K562 (cell line): ENCODE measurements around the gene KCNC3. TPM values are rescaled to one million over a fixed set of nuclear protein-coding genes. Genes with fewer than 3 reads are reported as not detected.

Experiments used
- ATAC-seq: fragments of 200-7000 bp; cut with Tn5 transposase; 3 replicates; pipeline ENCODE4 v1.9.1; 2020; ENCODE audit warnings: moderate library complexity
- BruUV-seq: library from RNA; stranded (reverse); fragments of 400-500 nt; replicated peaks from 2 replicates; lab custom pipeline; 2021; lab: Mats Ljungman, UMichigan
- CTCF ChIA-PET: fragments of 300-600 bp; formaldehyde crosslinking; extraction: SDS; loops from one replicate; lab custom pipeline; 2021; ENCODE audit warnings: low intra/inter-chr PET ratio; lab: Yijun Ruan, JAX
- POLR2A ChIA-PET: fragments of 300-600, 350-650 bp; sonication (Branson Sonifier 250); formaldehyde crosslinking; extraction: SDS; loops from one replicate; lab custom pipeline; 2021; ENCODE audit warnings: antibody characterized with exemption, inconsistent platforms; lab: Yijun Ruan, JAX
- DNase-seq, 4 experiments: peaks; one replicate each; pipeline versions ENCODE4 v3.0.0 to v3.0.0-alpha.2; 2011 to 2018; ENCODE audit warnings: low spot score in 3 of 4, mixed read lengths in 3 of 4; ENCODE audit errors: extremely low read depth in 1 of 4
- FAIRE-seq: peaks from 2 replicates; lab custom pipeline; 2011; peaks lifted over from hg19 to GRCh38; lab: Jason Lieb, UNC
- H2AFZ ChIP-seq: 2 replicates; pipeline ENCODE4 v1.6.0; 2011; ENCODE audit warnings: low read depth, low read length, control low read depth, inconsistent platforms
- H3K27ac ChIP-seq: fragments of 200-600 bp; 3 replicates; pipeline ENCODE4 v1.8.0; 2011; ENCODE audit warnings: low read depth, mild to moderate bottlenecking, control low read depth, inconsistent platforms, low read length, moderate library complexity, mixed read lengths; ENCODE audit errors: extremely low read depth
- H3K27me3 ChIP-seq, 2 experiments: fragments of 300-600 bp in 1 of 2; 2 replicates in 1 of 2; 3 replicates in 1 of 2; pipeline versions ENCODE4 v1.6.0 to v1.8.0; 2011; ENCODE audit warnings: inconsistent platforms in 2 of 2, low read length in 2 of 2, mild to moderate bottlenecking in 1 of 2, mixed read lengths in 1 of 2, moderate library complexity in 1 of 2; ENCODE audit not compliant: control insufficient read depth in 2 of 2, insufficient read depth in 2 of 2
- H3K36me3 ChIP-seq: fragments of 300-600 bp; 3 replicates; pipeline ENCODE4 v1.8.0; 2011; ENCODE audit warnings: mild to moderate bottlenecking, low read length, inconsistent platforms; ENCODE audit not compliant: control insufficient read depth, insufficient read depth
- H3K4me1 ChIP-seq, 2 experiments: fragments of 200-600 bp in 1 of 2; replicated peaks in 1 of 2; 2 replicates in 1 of 2; 3 replicates in 1 of 2; pipeline versions ENCODE4 v1.5.1 to v1.8.0; 2011; ENCODE audit warnings: inconsistent platforms in 2 of 2, low read length in 2 of 2, mild to moderate bottlenecking in 1 of 2, mixed read lengths in 1 of 2, moderate library complexity in 1 of 2; ENCODE audit not compliant: control insufficient read depth in 2 of 2, insufficient read depth in 2 of 2
- H3K4me2 ChIP-seq: 2 replicates; pipeline ENCODE4 v1.6.1; 2011; ENCODE audit warnings: low read length, control low read depth, inconsistent platforms, mixed read lengths; ENCODE audit not compliant: insufficient read depth
- H3K4me3 ChIP-seq: fragments of 200-600 bp; sonication (generic), shearing (Covaris generic); 2 replicates; pipeline ENCODE4 v1.5.1; 2016; ENCODE audit warnings: control low read depth, inconsistent platforms
- H3K79me2 ChIP-seq: fragments of 200-600 bp; 3 replicates; pipeline ENCODE4 v1.8.0; 2011; ENCODE audit warnings: low read length, inconsistent platforms; ENCODE audit not compliant: control insufficient read depth, insufficient read depth
- H3K9ac ChIP-seq, 2 experiments: 2 replicates each; pipeline versions ENCODE4 v1.6.0 to v1.6.1; 2011; ENCODE audit warnings: low read depth in 2 of 2, low read length in 2 of 2, control low read depth in 1 of 2, inconsistent platforms in 1 of 2, mild to moderate bottlenecking in 1 of 2, mixed read lengths in 1 of 2; ENCODE audit not compliant: insufficient read depth in 1 of 2
- H3K9me1 ChIP-seq: one replicate; pipeline ENCODE4 v1.6.0; 2011; ENCODE audit warnings: inconsistent platforms, mild to moderate bottlenecking, low read length, moderate library complexity; ENCODE audit not compliant: control insufficient read depth, insufficient read depth
- H3K9me3 ChIP-seq: replicated peaks from 2 replicates; pipeline ENCODE4 v1.5.1; 2011; ENCODE audit warnings: low read depth, low read length, inconsistent platforms; ENCODE audit not compliant: control insufficient read depth, insufficient read depth
- H4K20me1 ChIP-seq: replicated peaks from 2 replicates; pipeline ENCODE4 v1.6.1; 2011; ENCODE audit warnings: low read length, inconsistent platforms, mixed read lengths; ENCODE audit not compliant: control insufficient read depth, insufficient read depth
- BRD4 ChIP-seq: fragments of 200-600 bp; sonication (generic); IDR thresholded peaks from 2 replicates; pipeline ENCODE4 v1.6.1; 2017; ENCODE audit warnings: inconsistent platforms
- ELK1 ChIP-seq: sonication (generic); formaldehyde crosslinking; IDR thresholded peaks from 2 replicates; pipeline ENCODE4 v1.8.1; 2022; ENCODE audit warnings: missing genetic modification reagents
- SRSF9 ChIP-seq: fragments of 200-400 bp; formaldehyde crosslinking; IDR thresholded peaks from 2 replicates; pipeline ENCODE4 v1.6.1; 2017; ENCODE audit warnings: low read depth, low read length, borderline replicate concordance
- WHSC1 ChIP-seq: IDR thresholded peaks from one replicate; pipeline ENCODE4 v1.6.1; 2012; ENCODE audit warnings: low read length, control low read depth, inconsistent platforms
- ZBTB8A ChIP-seq: fragments of 450-650 bp; IDR thresholded peaks from 2 replicates; pipeline ENCODE4 v1.6.1; 2018; ENCODE audit warnings: mild to moderate bottlenecking, moderate library complexity; ENCODE audit not compliant: partially characterized antibody
- WGBS: fragments of 100-300 bp; shearing (Covaris generic); methylation state at CpG from one replicate; pipeline ENCODE4 v1.1.6; 2016; ENCODE audit warnings: low coverage, mixed read lengths; ENCODE audit not compliant: insufficient coverage; ENCODE audit errors: missing lambda C conversion rate; 5-methylcytosine and 5-hydroxymethylcytosine counted together
- in situ Hi-C: fragments of 300-500 bp; cut with MboI; formaldehyde crosslinking; loops from 4 replicates; pipeline ENCODE4 v1.15.0; 2018; ENCODE audit warnings: inconsistent platforms, mixed read lengths
- intact Hi-C: fragments of 100-400 bp; cut with micrococcal nuclease; formaldehyde crosslinking; loops from 2 replicates; pipeline ENCODE4 v1.14.2; 2022
- polyA plus RNA-seq, 8 experiments: library from polyadenylated mRNA; depleted of rRNA in 4 of 8; stranded (reverse) in 5 of 8; unstranded in 3 of 8; fragments of >200 nt; fragmentation: Nextera tagmentation in 2 of 8; fragmentation: Illumina TruSeq in 1 of 8; extraction: Ambion mirVana in 2 of 8; extraction: Trizol in 1 of 8; gene quantifications; 2 replicates each; pipeline versions ENCODE4 v1.2.1 to v1.2.3, GENCODE V29; 2011 to 2014; ENCODE audit warnings: inconsistent platforms in 1 of 8, missing spikeins in 1 of 8
- total RNA-seq, 7 experiments: library from RNA; depleted of rRNA in 6 of 7; stranded (reverse); fragments of >200 nt in 6 of 7; fragmentation: Illumina TruSeq in 2 of 7; extraction: Trizol in 2 of 7; gene quantifications; 2 replicates each; pipeline versions ENCODE4 v1.2.1 to v1.2.3, GENCODE V29; 2011 to 2021; ENCODE audit warnings: low replicate concordance in 1 of 7

Gene KCNC3
- total and polyA plus RNA-seq, 9 of the 15 experiments (the other 6 are each of a cell fraction or from before 2014, with no cell fraction given): 0.03 to 26.2 (median 2.0) TPM

DNA sequence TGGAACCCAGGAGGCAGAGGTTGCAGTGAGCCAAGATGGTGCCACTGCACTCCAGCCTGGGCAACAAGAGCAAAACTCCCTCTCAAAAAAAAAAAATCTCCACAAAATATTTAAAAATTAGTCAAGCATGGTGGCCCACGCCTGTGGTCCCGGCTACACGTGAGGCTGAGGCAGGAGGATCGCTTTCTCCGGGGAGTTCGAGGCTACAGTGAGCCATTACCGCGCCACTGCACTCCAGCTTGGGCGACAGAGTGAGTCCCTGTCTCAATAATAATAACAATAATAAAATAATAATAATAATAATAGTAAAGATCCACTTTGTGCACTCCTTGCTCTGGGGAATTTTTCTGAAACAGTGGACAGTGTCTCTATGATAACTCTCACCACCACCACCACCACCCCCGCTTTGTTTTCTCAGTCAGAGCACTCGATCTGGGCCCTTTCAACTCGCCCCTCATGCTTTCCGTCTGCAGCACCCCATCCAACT lies 27.6 kb upstream of the KCNC3 start:
- Histone ChIP-seq H3K9me1 (peaks cover 5% of the 10 kb centered on the region), H3K27me3 (no peaks in the 10 kb centered on the region), H3K4me2 (no peak overlapping the region; the same call in 1 of the 2 replicates), H3K4me1 (peaks cover 29 to 33% of the 10 kb centered on the region in 2 experiments), H4K20me1 (no peaks in the 10 kb centered on the region), H3K79me2 (peaks cover 28% of the 10 kb centered on the region), H3K9ac (no peak overlapping the region)
- in situ Hi-C loops: loop anchor here (10.0 kb wide), 1 partner anchor 428 kb away; no protein-coding TSS in a partner anchor
- POLR2A ChIA-PET: interaction anchor here (0.7 to 2.3 kb wide), 9 partner anchors 19 to 152 kb away, joined by 3 to 11 read pairs (median 4); partner anchors contain the start of genes KCNC3 and NR1H2
- ATAC-seq: no peak
- WGBS: 20% methylated on average over 13 of the region's 13 CpGs
- BruUV-seq: no TSS peak
- no peak for FAIRE-seq
- TF ChIP-seq ZBTB8A (no peak), WHSC1 (no peak), ELK1 (CRISPR knock-in tag) (no peak), BRD4 (no peak), SRSF9 (no peak)
- TF ChIP-seq, all 486 proteins: peak for 0
- intact Hi-C loops: loop anchor here (1.0 kb wide), 1 partner anchor 105 kb away; no protein-coding TSS in a partner anchor
- H3K9me3 ChIP-seq: no peaks in the 10 kb centered on the region
- H3K27ac ChIP-seq: no peak overlapping the region
- H2AFZ ChIP-seq: peak overlapping the region; percentile 94; the same call in 1 of the 2 replicates
- CTCF ChIA-PET: interaction anchor here (0.5 to 2.5 kb wide), 5 partner anchors 57 to 348 kb away, joined by 3 to 14 read pairs (median 9); no protein-coding TSS in a partner anchor
- H3K4me3 ChIP-seq: no peak overlapping the region
- H3K36me3 ChIP-seq: no peaks in the 10 kb centered on the region; the same call in 2 of the 3 replicates
- no peak for DNase-seq
